Smooth muscle cell (in vitro differentiated cells): Measurements from ENCODE around the gene LEP. TPM values are rescaled to one million over a fixed set of nuclear protein-coding genes. Genes with fewer than 3 reads are reported as not detected.

ENCODE experiments used
- DNase-seq: peaks from one replicate; lab custom pipeline; 2025; ENCODE audit not compliant: unreplicated experiment; lab: John Stamatoyannopoulos, UW
- H2AFZ ChIP-seq: fragments of 200-600 bp; sonication (generic); 2 replicates; pipeline ENCODE4 v1.6.0; 2016; ENCODE audit warnings: antibody characterized with exemption, low read depth, mild to moderate bottlenecking
- H3F3A ChIP-seq: fragments of 200-600 bp; sonication (generic); 2 replicates; pipeline ENCODE4 v1.6.0; 2017; ENCODE audit warnings: antibody characterized with exemption, low read depth
- H3K27ac ChIP-seq: fragments of 200-600 bp; sonication (generic); 2 replicates; pipeline ENCODE4 v1.5.1; 2016; ENCODE audit warnings: low read depth, mild to moderate bottlenecking
- H3K27me3 ChIP-seq: fragments of 200-600 bp; sonication (generic); 2 replicates; pipeline ENCODE4 v1.6.1; 2016; ENCODE audit warnings: low read depth, mild to moderate bottlenecking
- H3K36me3 ChIP-seq: fragments of 200-600 bp; sonication (generic); 2 replicates; pipeline ENCODE4 v1.5.1; 2016; ENCODE audit warnings: low read depth
- H3K4me1 ChIP-seq: fragments of 200-600 bp; sonication (generic); 2 replicates; pipeline ENCODE4 v1.5.1; 2016; ENCODE audit warnings: low read depth
- H3K4me2 ChIP-seq: fragments of 200-600 bp; sonication (generic); 2 replicates; pipeline ENCODE4 v1.6.0; 2016; ENCODE audit warnings: mild to moderate bottlenecking
- H3K4me3 ChIP-seq: fragments of 200-600 bp; sonication (generic); 2 replicates; pipeline ENCODE4 v1.5.1; 2016; ENCODE audit warnings: mild to moderate bottlenecking
- H3K79me2 ChIP-seq: fragments of 200-600 bp; sonication (generic); 2 replicates; pipeline ENCODE4 v1.6.0; 2016; ENCODE audit warnings: low read depth, mild to moderate bottlenecking
- H3K9ac ChIP-seq: fragments of 200-600 bp; sonication (generic); 2 replicates; pipeline ENCODE4 v1.6.0; 2016; ENCODE audit warnings: low read depth
- H3K9me3 ChIP-seq: fragments of 200-600 bp; sonication (generic); replicated peaks from 2 replicates; pipeline ENCODE4 v1.5.1; 2016; ENCODE audit warnings: low read depth
- H4K20me1 ChIP-seq: fragments of 200-600 bp; sonication (generic); 2 replicates; pipeline ENCODE4 v1.6.0; 2016; ENCODE audit warnings: low read depth
- WGBS: methylation state at CpG from one replicate; pipeline ENCODE4 v1.1.7; 2016; ENCODE audit warnings: low lambda C conversion rate; 5-methylcytosine and 5-hydroxymethylcytosine counted together
- polyA plus RNA-seq: library from polyadenylated mRNA; unstranded; fragments of >200 nt; fragmentation: Nextera tagmentation; extraction: Ambion mirVana; gene quantifications from 2 replicates; pipeline ENCODE4 v1.2.1, GENCODE V29; 2016
- total RNA-seq: library from RNA; depleted of rRNA; stranded (reverse); fragments of >200 nt; gene quantifications from 2 replicates; pipeline ENCODE4 v1.2.3, GENCODE V29; 2014
- TF ChIP-seq, protein P1 (sequence below): fragments of 200-600 bp; sonication (generic); IDR thresholded peaks from 2 replicates; pipeline ENCODE4 v1.5.1; 2017; ENCODE audit warnings: borderline replicate concordance, mild to moderate bottlenecking, antibody characterized with exemption; ENCODE audit not compliant: insufficient read depth, poor library complexity, severe bottlenecking

LEP gene
- total and polyA plus RNA-seq, 2 experiments from 2014 or later, result not detected

DNA sequence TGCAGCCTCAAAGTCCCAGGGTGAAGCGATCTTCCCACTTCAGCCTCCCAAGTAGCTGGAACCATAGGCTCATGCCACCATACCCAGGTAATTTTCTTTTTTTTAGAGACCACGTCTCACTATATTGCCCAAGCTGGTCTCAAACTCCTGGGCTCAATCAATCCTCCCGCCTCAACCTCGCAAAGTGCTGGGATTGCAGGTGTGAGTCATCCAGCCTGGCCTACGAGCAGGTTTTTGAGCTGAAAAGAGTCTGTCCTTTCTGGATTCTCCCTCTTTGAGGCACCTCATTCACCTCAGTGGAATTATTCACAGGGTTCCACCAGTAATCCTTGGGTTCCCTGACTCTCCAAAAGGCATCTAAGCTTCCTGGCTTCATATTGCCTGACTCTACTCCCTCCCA is 7.6 kb upstream of the LEP start:
- no peaks in the 10 kb centered on the region for H3K79me2 ChIP-seq
- 56% methylated on average over 5 of the region's 5 CpGs for WGBS

DNA sequence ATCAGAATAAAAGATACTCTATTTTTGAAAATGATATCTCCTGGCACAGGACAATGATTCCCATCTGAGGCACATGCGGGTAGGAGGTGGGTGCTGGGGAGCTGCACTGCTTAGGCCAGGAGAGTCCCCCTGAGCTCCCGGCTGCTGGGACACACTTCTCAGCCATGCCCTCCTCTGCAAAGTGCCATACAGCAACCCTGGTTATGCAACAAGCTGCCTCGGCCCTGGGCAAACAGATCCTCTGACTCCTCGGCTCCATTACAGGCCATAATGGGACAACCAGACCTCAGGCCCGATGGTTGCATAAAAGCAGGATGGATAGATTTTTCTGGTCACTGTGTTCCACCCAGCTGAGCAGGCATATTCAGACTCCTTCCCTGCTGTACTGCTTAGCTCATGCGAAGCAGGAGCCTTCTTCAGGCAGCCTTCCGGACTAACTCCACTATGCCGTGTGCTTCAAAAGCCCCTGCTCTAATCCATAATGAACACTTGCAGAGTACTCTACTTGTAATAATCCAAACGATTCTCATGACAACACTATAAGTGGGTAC is 6.5 kb upstream of the LEP start:
- H3K4me2 ChIP-seq, result no peak overlapping the region
- peaks cover 8% of the 10 kb centered on the region for H3K27me3 ChIP-seq
- no peaks in the 10 kb centered on the region for H3K36me3 ChIP-seq
- H3K27ac ChIP-seq, result no peak overlapping the region
- H3F3A ChIP-seq, result no peaks in the 10 kb centered on the region
- H3K9ac ChIP-seq, result no peak overlapping the region
- H3K79me2 ChIP-seq, result no peaks in the 10 kb centered on the region
- DNase-seq, result no peak
- no peak overlapping the region for H3K4me3 ChIP-seq
- TF ChIP-seq, protein P1, sequence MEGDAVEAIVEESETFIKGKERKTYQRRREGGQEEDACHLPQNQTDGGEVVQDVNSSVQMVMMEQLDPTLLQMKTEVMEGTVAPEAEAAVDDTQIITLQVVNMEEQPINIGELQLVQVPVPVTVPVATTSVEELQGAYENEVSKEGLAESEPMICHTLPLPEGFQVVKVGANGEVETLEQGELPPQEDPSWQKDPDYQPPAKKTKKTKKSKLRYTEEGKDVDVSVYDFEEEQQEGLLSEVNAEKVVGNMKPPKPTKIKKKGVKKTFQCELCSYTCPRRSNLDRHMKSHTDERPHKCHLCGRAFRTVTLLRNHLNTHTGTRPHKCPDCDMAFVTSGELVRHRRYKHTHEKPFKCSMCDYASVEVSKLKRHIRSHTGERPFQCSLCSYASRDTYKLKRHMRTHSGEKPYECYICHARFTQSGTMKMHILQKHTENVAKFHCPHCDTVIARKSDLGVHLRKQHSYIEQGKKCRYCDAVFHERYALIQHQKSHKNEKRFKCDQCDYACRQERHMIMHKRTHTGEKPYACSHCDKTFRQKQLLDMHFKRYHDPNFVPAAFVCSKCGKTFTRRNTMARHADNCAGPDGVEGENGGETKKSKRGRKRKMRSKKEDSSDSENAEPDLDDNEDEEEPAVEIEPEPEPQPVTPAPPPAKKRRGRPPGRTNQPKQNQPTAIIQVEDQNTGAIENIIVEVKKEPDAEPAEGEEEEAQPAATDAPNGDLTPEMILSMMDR, result no peak
- H4K20me1 ChIP-seq, result no peaks in the 10 kb centered on the region
- WGBS, result 85% methylated on average over 9 of the region's 9 CpGs
- H3K9me3 ChIP-seq, result no peaks in the 10 kb centered on the region
- no peak overlapping the region for H2AFZ ChIP-seq
- H3K4me1 ChIP-seq, result peaks cover 10% of the 10 kb centered on the region

More for the DNA sequence above, 7.6 kb upstream of the LEP start:
- H3K27ac ChIP-seq, result no peak overlapping the region
- no peaks in the 10 kb centered on the region for H3K9me3 ChIP-seq
- no peaks in the 10 kb centered on the region for H4K20me1 ChIP-seq
- H3K4me2 ChIP-seq, result no peak overlapping the region
- peaks cover 10% of the 10 kb centered on the region for H3K4me1 ChIP-seq
- TF ChIP-seq, protein P1, result no peak
- no peak overlapping the region for H3K4me3 ChIP-seq
- H3K36me3 ChIP-seq, result no peaks in the 10 kb centered on the region
- H3K9ac ChIP-seq, result no peak overlapping the region
- no peaks in the 10 kb centered on the region for H3F3A ChIP-seq
- no peak overlapping the region for H2AFZ ChIP-seq
- no peak for DNase-seq
- H3K27me3 ChIP-seq, result peaks cover 15% of the 10 kb centered on the region

DNA sequence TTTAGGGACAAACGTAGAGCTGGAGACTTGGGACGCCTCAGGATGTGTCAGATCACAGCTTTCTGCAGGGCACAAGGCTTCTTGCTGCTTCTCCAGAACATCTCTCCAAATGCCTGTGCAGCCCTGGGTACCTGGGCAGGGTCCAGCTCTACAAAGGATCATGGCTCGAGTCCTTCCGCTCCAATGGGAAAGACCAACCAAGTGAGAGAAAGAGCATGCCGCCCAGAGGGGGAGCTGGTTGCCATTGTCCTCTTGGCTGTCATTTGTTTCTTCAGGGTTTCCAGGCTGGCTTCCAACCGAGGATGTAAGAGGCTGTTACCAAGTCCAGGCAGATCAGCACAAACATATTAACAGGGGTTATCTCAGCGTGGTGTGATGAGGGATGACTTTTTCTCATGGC is 5.6 kb upstream of the LEP start:
- Histone ChIP-seq H2AFZ (no peak overlapping the region), H3K9ac (no peak overlapping the region)
- WGBS, result 81% methylated on average over 7 of the region's 7 CpGs

More for the DNA sequence above, 5.6 kb upstream of the LEP start:
- Histone ChIP-seq H3K79me2 (no peaks in the 10 kb centered on the region), H3K36me3 (no peaks in the 10 kb centered on the region), H4K20me1 (no peaks in the 10 kb centered on the region), H3K27me3 (peaks cover 2% of the 10 kb centered on the region), H3K27ac (no peak overlapping the region), H3K4me3 (no peak overlapping the region), H3K4me1 (peaks cover 10% of the 10 kb centered on the region), H3F3A (no peaks in the 10 kb centered on the region), H3K4me2 (no peak overlapping the region), H3K9me3 (no peaks in the 10 kb centered on the region)
- TF ChIP-seq, protein P1, result no peak
- DNase-seq, result no peak
